ENCODE data around the gene SIVA1. TPM values are rescaled to one million over a fixed set of nuclear protein-coding genes. Genes with fewer than 3 reads are reported as not detected.

The SIVA1 gene
- total and polyA plus RNA-seq, 2 of the 8 experiments (the other 6 are each of a cell fraction or from before 2014, with no cell fraction given), result 123 to 589 TPM

- TF ChIP-seq RNF2 (IDR thresholded peaks at IDR 0.05; ENCODE audit: borderline replicate concordance, low read depth, low read length, missing control alignments, poor library complexity, severe bottlenecking) (no peak), RAD21 (IDR thresholded peaks at IDR 0.05 in 1 of 2, conservative IDR thresholded peaks at IDR 0.05 in 1 of 2; ENCODE audit: low read depth in 2 of 2, low read length in 2 of 2) (no peak), CBX8 (IDR thresholded peaks at IDR 0.05; ENCODE audit: borderline replicate concordance, low read depth, low read length) (no peak), SUZ12 (IDR thresholded peaks at IDR 0.05; ENCODE audit: low read length) (no peak), YY1 (IDR thresholded peaks at IDR 0.05; ENCODE audit: low read depth, low read length) (no peak), BACH1 (IDR thresholded peaks at IDR 0.05; ENCODE audit: low read length) (no peak), NANOG (IDR thresholded peaks at IDR 0.05; ENCODE audit: insufficient read depth, low read depth, low read length, poor library complexity, severe bottlenecking) (no peak), JUND (IDR thresholded peaks at IDR 0.05; ENCODE audit: low read length) (no peak)
Measured at GRCh38 chr14:104803912-104804410, 51.0 kb downstream of the SIVA1 start (continued).
